GM08714 (cell line): ENCODE data around the gene E2F1.
"Not testable (repeated sequence)": the region's sequence is repeated elsewhere in the genome, so short reads cannot be mapped to it uniquely, and the experiment has no call there.

Experiments used
- H3K4me3 ChIP-seq: fragments of 200-500 bp; sonication (Bioruptor generic); 2 replicates; pipeline ENCODE4 v1.5.1; 2014; ENCODE audit warnings: mild to moderate bottlenecking, low read length, inconsistent platforms
- ZNF274 ChIP-seq: IDR thresholded peaks from 2 replicates; pipeline ENCODE4 v1.6.1; 2012; ENCODE audit warnings: mild to moderate bottlenecking, low read depth, low read length

Gene E2F1

DNA sequence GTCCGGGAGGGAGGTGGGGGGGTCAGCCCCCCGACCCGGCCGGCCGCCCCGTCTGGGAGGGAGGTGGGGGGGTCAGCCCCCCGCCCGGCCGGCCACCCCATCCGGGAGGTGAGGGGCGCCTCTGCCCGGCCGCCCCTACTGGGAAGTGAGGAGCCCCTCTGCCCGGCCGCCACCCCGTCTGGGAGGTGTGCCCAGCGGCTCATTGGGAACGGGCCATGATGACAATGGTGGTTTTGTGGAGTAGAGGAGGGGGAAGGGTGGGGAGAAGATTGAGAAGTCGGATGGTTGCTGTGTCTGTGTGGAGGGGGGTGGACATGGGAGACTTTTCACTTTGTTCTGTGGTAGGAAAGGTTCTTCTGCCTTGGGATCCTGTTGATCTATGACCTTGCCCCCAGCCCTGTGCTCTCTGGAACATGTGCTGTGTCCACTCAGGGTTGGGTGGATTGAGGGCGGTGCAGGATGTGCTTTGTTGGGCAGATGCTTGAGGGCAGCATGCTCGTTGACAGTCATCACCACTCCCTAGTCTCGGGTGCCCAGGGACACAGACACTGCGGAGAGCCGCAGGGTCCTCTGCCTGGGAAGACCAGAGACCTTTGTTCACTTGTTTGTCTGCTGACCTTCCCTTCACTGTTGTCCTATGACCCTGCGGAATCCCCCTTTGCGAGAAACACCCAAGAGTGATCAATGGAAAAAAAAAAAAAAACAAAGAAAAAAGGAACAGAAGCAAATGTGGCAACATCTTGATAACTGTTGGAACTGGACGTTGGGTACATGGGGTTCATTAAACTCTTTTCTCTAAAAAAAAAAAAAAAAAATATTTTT lies 15.7 kb upstream of the E2F1 start:
- no peak for TF ChIP-seq ZNF274
- no peak overlapping the region for H3K4me3 ChIP-seq

DNA sequence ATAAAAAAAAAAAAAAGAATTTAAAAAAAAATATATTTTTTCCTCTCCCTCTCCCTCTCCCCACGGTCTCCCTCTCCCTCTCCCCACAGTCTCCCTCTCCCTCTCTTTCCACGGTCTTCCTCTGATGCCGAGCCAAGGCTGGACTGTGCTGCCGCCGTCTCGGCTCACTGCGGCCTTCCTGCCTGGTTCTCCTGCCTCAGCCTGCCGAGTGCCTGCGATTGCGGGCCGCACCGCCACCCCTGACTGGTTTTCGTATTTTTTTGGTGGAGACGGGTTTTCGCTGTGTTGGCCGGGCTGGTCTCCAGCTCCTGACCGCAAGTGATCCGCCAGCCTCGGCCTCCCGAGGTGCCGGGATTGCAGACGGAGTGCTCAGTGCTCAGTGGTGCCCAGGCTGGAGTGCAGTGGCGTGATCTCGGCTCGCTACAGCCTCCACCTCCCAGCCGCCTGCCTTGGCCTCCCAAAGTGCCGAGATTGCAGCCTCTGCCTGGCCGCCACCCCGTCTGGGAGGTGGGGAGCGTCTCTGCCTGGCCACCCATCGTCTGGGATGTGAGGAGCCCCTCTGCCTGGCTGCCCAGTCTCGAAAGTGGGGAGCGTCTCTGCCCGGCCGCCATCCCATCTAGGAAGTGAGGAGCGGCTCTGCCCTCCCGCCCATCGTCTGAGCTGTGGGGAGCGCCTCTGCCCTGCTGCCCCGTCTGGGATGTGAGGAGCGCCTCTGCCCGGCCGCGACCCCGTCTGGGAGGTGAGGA lies 14.7 kb upstream of the E2F1 start:
- H3K4me3 ChIP-seq: not testable (repeated sequence)

- not testable (repeated sequence) for H3K4me3 ChIP-seq
Measured at GRCh38 chr20:33698966-33699365, 12.8 kb upstream of the E2F1 start.

DNA sequence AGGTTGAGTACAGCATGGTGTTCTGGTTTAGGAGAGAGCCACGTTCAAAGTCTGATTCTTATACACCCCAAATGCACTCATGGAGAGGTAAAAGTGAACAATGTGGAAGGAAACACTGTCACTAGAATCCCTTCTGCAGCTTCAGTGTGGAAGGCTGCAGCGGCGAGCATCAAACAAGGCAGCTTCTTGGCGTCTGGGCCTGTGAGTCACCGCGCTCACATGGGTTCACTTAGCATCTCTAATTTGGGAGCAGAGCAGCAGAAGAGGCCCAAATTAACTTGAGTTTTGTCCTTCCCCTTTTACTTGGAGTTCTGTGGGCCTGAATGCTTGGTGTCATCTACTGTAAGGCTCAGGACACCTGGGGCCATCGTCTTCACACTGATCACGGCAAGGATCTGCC lies 10.9 kb upstream of the E2F1 start:
- H3K4me3 ChIP-seq: no peak overlapping the region
- no peak for TF ChIP-seq ZNF274

GRCh38 chr20:33696448-33696847 lies 10.3 kb upstream of the E2F1 start:
- no peak overlapping the region for H3K4me3 ChIP-seq
- TF ChIP-seq ZNF274: no peak

DNA sequence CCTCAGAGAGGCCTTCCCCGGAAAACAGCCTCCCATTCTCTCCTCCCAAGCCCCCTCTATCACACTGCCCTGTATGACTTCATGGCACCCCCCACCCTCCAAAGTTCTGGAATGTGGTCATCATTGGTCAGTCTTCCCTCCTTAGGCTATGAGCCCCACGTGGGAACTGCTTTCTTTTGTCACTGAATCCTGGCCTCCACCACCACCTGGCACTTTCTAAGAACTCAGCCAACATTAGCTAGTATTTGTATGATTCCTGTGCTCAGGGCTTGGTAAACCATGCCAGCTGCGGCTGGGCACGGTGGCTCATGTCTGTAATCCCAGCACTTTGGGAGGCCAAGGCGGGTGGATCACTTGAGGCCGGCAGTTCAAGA lies 8.4 kb upstream of the E2F1 start:
- H3K4me3 ChIP-seq: no peak overlapping the region
- no peak for TF ChIP-seq ZNF274

- no peak overlapping the region for H3K4me3 ChIP-seq
- no peak for TF ChIP-seq ZNF274
Measured at GRCh38 chr20:33693741-33694638, 7.8 kb upstream of the E2F1 start.

DNA sequence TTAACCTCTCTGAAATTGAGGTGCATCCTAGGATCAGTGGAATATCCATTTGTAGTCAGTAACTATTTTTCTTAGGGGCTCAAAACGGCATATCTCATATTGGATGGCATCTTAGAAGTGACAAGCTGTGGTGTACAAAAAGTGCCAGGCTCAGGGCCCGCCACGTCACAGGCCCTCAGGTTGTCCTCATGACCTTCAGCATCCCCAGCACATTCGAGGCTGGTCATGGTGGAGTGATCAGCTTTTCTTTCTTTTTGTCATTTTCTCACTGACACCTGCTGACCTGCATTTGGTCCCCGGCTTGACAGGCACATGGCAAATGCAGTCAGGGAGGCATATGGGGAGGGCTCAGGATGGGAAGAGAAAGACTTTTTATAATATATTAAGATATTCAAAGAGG lies 7.1 kb upstream of the E2F1 start:
- TF ChIP-seq ZNF274: no peak
- H3K4me3 ChIP-seq: no peak overlapping the region

DNA sequence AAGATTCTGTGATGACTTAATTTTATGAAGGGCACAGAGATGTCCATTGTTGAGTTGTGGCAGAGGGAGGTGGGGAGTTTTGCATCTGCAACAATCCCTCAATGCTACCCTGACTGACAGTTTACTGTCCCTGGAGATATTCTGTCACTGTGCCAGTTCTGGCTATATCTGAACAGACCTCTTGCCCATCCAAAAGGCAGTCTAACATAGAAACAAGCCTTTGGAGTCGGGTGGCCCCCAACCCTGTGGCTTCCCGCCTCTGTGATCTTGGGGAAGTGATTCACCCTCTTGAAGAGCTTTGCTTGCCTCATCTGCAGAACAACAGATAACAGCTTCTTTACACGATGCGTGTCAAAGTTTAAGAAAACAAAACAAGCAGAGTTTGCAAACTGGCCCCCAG lies 3.8 kb upstream of the E2F1 start:
- no peak for TF ChIP-seq ZNF274

DNA sequence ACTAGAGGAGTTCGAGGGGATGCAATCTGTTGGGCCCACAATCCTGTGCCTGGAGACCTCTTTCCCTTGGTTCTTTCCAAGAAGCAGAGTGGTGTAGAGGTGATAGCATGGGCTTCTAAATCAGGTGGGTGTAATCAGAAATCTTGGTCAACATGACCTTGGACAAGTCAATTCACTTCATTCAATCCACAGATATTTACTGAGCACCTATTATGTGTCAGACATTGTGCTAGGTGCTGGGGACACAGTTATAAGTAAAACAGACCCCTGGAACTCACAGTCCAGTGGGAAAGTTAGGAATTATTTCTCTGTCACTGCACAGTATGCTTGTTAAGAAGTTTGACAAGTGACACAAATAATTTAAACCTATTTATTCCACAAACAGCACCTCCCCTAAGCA lies 3.3 kb upstream of the E2F1 start:
- no peak overlapping the region for H3K4me3 ChIP-seq
- no peak for TF ChIP-seq ZNF274

More for the DNA sequence above, 3.8 kb upstream of the E2F1 start:
- H3K4me3 ChIP-seq: no peak overlapping the region

DNA sequence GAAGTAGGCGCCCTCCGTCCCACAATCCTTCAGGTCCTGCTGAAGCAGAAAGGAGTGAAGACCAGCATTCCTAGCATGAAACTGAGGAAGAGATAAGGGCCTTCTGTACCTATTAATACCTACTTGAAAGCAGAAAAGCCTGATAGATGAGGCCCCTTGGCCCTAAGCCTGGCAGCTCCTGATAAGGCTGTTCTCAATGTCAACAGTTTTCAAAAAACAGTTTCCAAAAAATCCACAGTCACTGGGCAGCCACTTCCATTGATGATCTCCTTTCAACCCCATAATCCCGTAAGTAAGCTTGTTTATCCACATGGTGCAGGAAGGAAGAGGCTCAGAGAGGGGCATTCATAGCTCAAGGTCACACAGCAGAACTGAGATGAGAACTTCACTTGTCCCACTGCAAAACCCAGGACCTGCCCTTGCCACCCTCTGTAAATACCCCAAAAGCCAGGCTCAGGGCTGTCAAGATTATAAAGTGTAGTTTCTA lies 2.8 kb upstream of the E2F1 start:
- no peak overlapping the region for H3K4me3 ChIP-seq
- TF ChIP-seq ZNF274: no peak

- TF ChIP-seq ZNF274: no peak
- no peak overlapping the region for H3K4me3 ChIP-seq
Measured at GRCh38 chr20:33687993-33688937, 2.1 kb upstream of the E2F1 start.

- H3K4me3 ChIP-seq: no peak overlapping the region
- no peak for TF ChIP-seq ZNF274
Measured at GRCh38 chr20:33687370-33687915, 1.3 kb upstream of the E2F1 start.
